ENCODE data around the gene B4GALT2.

Gene B4GALT2

DNA sequence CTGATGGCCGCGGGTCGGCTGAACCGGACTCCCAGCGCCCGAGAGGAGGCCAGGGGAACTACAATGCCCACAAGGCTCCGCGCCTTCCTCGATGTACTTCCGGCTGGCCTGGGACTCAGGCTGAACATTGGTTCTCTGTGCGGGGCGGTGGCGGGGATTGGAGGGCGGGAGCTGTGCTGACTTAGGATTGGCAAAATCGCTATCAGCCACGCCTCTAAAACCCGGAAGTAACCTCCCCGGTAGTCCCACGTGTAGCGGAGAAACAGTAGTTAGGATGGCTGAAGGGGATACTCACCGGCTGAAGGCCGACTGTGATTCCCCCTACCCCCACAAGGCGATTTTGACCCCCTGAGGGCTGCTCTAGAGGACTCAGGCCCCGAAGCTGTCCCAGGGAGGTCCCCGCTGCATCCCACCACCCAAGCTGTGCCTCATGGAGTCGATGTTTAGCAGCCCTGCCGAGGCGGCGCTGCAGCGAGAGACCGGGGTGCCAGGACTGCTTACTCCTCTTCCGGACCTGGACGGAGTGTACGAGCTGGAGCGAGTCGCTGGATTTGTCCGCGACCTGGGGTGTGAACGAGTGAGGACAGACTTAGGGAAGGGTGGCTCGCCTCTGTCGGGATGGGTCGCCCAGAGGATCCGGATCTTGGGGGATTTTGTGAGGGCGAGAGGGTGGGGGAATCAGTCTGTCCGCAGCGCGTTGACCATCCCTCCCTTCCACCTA, 9.1 kb upstream of the B4GALT2 start, which contains the start of gene DPH2:
TSS of gene DPH2 (plus strand) at position 265 of the 721 bp plus-strand sequence. CDS start at position 431, 166 bp downstream.
- ATAC-seq, result peak; percentile 91 to 93

DNA sequence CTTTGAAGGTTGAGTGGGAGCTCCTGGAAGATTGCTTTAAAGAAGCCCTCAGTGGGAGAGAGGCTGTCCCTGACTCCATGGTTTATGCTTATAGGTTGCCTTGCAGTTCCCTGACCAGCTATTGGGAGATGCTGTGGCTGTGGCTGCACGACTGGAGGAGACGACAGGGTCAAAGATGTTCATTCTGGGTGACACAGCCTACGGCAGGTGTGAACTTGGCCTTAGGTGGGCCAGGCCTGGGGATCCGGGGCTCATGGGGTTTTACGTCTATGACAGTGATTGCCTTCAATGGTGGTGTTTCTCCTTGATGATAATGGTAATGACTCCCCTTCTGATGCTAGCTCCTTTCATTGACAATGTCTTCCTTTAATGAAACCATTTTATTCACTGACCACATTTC, 8.5 kb upstream of the B4GALT2 start:
- ATAC-seq, result no peak

DNA sequence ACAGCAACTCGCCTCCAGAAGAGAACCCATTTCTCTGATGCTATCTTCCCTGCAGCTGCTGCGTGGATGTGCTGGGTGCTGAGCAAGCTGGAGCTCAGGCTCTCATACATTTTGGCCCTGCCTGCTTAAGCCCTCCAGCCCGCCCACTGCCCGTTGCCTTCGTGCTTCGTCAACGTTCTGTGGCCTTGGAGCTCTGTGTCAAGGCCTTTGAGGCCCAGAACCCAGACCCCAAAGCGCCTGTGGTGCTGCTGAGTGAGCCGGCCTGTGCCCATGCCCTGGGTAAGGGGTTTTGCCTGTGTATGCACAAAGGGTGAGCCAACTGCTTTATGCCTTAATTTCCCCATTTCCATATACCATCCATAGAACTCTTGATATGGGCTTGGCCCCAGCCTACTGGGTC, 8.1 kb upstream of the B4GALT2 start:
- no peak for ATAC-seq

GRCh38 chr1:43971336-43971980, 7.6 kb upstream of the B4GALT2 start:
- no peak for ATAC-seq

DNA sequence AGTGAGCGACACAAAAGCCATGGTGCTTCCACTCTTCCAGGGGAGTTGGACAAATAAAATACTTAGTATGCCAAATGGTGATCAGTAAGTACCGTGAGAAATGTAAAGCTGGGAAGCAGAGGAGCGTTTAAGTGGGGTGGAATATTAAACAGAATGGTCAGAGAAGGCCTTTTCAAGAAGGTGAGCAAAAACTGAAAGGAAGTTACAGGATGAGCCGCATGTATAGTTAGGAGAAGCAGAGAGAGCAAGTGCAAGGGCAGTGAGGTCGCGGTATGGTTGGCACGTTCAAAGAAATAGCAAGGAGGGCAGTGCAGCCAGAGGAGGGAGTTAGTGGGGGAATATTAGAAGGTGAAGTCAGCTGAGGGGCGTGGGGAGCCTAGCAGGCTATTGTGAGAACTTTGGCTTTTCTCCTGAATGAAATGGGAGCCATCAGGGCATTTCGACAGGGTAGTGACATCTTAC, 5.0 kb upstream of the B4GALT2 start:
- no peak for ATAC-seq

- peak; percentile 75 for ATAC-seq
Measured at GRCh38 chr1:43974443-43975248, 4.4 kb upstream of the B4GALT2 start, which contains the start of gene ATP6V0B. TSS of gene ATP6V0B (plus strand) at chr1:43974960. CDS start at chr1:43975041, 81 bp downstream.

- ATAC-seq, result no peak
Measured at GRCh38 chr1:43975249-43975961, 3.6 kb upstream of the B4GALT2 start.

DNA sequence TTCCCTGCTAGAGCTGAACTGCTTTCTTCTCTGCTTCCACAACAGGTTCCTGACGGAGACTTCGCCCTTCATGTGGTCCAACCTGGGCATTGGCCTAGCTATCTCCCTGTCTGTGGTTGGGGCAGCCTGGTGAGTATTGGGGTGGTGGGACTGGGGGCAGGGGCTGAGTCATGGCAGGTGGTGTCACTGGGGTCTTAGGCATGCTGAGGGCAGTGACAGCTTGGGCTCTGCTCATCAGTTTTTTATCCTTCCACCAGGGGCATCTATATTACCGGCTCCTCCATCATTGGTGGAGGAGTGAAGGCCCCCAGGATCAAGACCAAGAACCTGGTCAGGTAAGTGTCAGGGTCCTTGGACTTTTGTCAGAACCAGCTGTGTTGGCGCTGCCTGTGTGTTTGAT, 3.0 kb upstream of the B4GALT2 start:
- no peak for ATAC-seq

DNA sequence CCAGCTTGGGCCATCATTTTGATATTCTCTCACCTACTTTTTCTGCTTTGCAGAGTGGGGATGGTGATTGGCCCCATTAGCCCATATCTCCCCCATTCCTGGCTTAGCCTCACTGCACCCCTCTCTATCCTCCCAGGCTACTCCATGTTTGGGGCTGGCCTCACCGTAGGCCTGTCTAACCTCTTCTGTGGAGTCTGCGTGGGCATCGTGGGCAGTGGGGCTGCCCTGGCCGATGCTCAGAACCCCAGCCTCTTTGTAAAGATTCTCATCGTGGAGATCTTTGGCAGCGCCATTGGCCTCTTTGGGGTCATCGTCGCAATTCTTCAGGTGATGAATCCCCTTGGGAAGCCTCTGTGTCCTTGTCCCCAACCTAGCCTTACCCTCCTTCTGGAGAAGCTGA, 2.1 kb upstream of the B4GALT2 start:
- ATAC-seq, result no peak

- ATAC-seq, result no peak
Measured at GRCh38 chr1:43977376-43978263, 1.4 kb upstream of the B4GALT2 start.

- no peak for ATAC-seq
Measured at GRCh38 chr1:43978264-43978550, 803 bp upstream of the B4GALT2 start.

- no peak for ATAC-seq
Measured at GRCh38 chr1:43979261-43979527, 184 bp downstream of the B4GALT2 start.

GRCh38 chr1:43979528-43980254, 681 bp downstream of the B4GALT2 start:
- ATAC-seq, result peak in 1 of 2 donors; percentile 25

- no peak for ATAC-seq
Measured at GRCh38 chr1:43980255-43981134, 1.5 kb downstream of the B4GALT2 start.

DNA sequence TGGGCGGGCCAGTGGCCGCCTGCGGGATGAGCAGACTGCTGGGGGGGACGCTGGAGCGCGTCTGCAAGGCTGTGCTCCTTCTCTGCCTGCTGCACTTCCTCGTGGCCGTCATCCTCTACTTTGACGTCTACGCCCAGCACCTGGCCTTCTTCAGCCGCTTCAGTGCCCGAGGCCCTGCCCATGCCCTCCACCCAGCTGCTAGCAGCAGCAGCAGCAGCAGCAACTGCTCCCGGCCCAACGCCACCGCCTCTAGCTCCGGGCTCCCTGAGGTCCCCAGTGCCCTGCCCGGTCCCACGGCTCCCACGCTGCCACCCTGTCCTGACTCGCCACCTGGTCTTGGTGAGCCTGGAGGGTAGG, 2.1 kb downstream of the B4GALT2 start:
- ATAC-seq, result no peak

DNA sequence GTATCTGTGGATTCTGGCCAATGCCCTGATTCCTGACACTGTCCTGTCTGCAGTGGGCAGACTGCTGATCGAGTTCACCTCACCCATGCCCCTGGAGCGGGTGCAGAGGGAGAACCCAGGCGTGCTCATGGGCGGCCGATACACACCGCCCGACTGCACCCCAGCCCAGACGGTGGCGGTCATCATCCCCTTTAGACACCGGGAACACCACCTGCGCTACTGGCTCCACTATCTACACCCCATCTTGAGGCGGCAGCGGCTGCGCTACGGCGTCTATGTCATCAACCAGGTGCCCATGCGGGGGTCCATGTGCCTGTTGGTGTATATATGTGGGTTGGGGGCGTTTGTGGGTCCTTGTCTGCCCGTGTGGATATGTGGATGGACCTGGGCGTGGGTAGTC, 2.6 kb downstream of the B4GALT2 start:
- no peak for ATAC-seq

DNA sequence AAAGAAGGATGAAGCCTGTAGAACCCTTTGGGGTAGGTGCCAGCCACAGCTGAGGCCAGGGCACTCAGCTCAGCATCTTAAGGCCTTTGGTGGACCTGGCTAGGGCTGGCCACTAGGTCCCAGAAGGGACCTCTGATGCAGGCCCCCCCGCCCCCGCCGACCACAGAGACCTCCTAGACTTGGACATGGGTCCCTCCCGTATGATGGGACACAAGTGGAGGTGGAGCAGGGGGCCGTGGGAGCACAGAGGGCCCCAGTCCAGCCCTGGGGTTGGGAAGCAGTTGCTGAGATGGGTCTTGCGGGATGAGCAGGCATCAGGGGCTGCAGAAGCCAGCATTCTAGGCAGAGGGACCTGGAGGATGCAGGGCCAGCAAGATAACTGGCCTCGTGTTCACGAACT, 3.2 kb downstream of the B4GALT2 start:
- ATAC-seq, result no peak

- no peak for ATAC-seq
Measured at GRCh38 chr1:43982808-43983207, 3.8 kb downstream of the B4GALT2 start.

DNA sequence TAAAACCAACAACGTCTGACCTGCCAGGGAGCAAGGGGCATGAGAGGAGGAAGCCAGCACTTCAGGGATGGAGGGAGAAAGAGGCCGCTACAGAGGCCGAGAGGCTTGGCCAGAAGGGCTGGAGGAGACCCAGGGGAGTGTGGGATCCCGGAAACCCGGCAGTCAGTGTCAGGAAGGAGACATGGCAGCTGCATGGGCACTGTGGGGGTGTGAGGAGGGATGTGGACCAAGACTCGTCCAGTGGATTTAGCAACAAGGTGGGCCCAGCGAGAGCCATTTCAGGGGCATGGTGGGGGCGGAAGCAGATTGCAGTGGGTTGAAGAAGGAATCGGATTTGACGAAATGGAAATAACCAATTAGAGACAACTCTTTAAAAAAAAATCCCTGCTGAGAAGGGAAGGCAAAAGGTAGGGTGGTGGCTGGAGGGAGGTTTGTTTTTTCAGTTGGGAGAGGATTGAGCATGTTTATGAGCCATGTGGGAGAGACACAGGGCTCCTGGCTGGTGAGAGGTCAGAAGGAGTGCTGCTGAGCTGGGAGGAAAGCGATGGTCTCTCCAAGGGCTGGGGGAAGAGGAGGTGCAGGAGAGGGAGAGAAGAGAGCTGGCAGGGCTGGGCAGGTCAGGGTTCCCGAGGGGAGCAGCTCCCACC, 4.4 kb downstream of the B4GALT2 start:
- ATAC-seq, result no peak

DNA sequence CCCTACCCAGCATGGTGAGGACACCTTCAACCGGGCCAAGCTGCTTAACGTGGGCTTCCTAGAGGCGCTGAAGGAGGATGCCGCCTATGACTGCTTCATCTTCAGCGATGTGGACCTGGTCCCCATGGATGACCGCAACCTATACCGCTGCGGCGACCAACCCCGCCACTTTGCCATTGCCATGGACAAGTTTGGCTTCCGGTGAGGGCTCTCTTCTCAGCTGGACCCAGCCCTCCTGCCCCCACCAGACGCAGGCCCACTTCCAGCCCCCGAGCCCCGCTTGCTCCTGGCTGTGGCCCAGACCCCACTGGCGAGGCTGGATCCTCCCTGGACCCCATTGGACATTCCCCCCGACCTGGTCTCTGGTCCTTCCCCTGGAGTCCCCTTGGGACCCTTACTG, 5.8 kb downstream of the B4GALT2 start:
- ATAC-seq, result no peak

All from activated CD4-positive, CD25-positive, alpha-beta regulatory T cell treated with anti-CD3 and anti-CD28 coated beads, Interleukin-2, amount 50 U/mL, for 24 hours (primary cell).